HCT116 (cell line): Measurements from ENCODE around the gene NHLRC3. TPM values are rescaled to one million over a fixed set of nuclear protein-coding genes. Genes with fewer than 3 reads are reported as not detected.
A peak's percentile ranks its signal among the peaks of the same experiment; 100 is the strongest.

Source experiments
- ATAC-seq: fragments of 200-7000 bp; cut with Tn5 transposase; 2 replicates; pipeline ENCODE4 v1.9.1; 2020; ENCODE audit warnings: mild to moderate bottlenecking, moderate library complexity
- BruUV-seq: library from RNA; stranded (reverse); fragments of 400-500 nt; replicated peaks from 2 replicates; lab custom pipeline; 2021; lab: Mats Ljungman, UMichigan
- CTCF ChIA-PET: fragments of 300-600 bp; sonication (Branson Sonifier 250); formaldehyde crosslinking; loops from one replicate; lab custom pipeline; 2021; ENCODE audit warnings: antibody characterized with exemption; lab: Charles Lee
- POLR2A ChIA-PET: fragments of 300-600, 350-600 bp; sonication (Branson Sonifier 250); formaldehyde crosslinking; loops from one replicate; lab custom pipeline; 2021; ENCODE audit warnings: antibody characterized with exemption; lab: Charles Lee
- RAD21 ChIA-PET, 2 experiments: fragments of 300-600 bp; sonication (Branson Sonifier 250); formaldehyde crosslinking; loops; one replicate each; lab custom pipeline; 2023; ENCODE audit warnings: low total read pairs in 2 of 2; ENCODE audit not compliant: uncharacterized antibody in 2 of 2, unreplicated experiment in 2 of 2, low non-redundant PET in 1 of 2; lab: Charles Lee
- DNase-seq: peaks from one replicate; pipeline ENCODE4 v3.0.0-alpha.2; 2010; ENCODE audit warnings: low read depth, low spot score
- H2AFZ ChIP-seq: fragments of 200-600 bp; shearing (Covaris generic), sonication (generic); 2 replicates; pipeline ENCODE4 v1.6.1; 2017; ENCODE audit warnings: low read depth, mixed run types, mixed read lengths, antibody characterized with exemption, low read length; ENCODE audit not compliant: poor library complexity, severe bottlenecking
- H3K27ac ChIP-seq: 2 replicates; pipeline ENCODE4 v1.5.1; 2012; ENCODE audit warnings: low read depth, low read length
- H3K27me3 ChIP-seq: fragments of 200-600 bp; sonication (generic); 2 replicates; pipeline ENCODE4 v1.6.1; 2016; ENCODE audit warnings: mixed run types, low read length, mixed read lengths; ENCODE audit not compliant: insufficient read depth
- H3K36me3 ChIP-seq, 2 experiments: fragments of 200-500 bp in 1 of 2; fragments of 200-600 bp in 1 of 2; sonication (Bioruptor generic) in 1 of 2; sonication (generic) in 1 of 2; 2 replicates each; pipeline versions ENCODE4 v1.5.1 to v1.6.1; 2014 to 2016; ENCODE audit warnings: low read length in 2 of 2, inconsistent platforms in 1 of 2, mixed read lengths in 1 of 2, mixed run types in 1 of 2; ENCODE audit not compliant: insufficient read depth in 2 of 2, control insufficient read depth in 1 of 2
- H3K4me1 ChIP-seq, 2 experiments: fragments of 200-600 bp in 1 of 2; sonication (generic) in 1 of 2; 2 replicates each; pipeline versions ENCODE4 v1.5.1 to v1.6.1; 2012 to 2017; ENCODE audit warnings: low read length in 2 of 2, inconsistent platforms in 1 of 2, mild to moderate bottlenecking in 1 of 2, mixed read lengths in 1 of 2, mixed run types in 1 of 2, moderate library complexity in 1 of 2; ENCODE audit not compliant: insufficient read depth in 2 of 2, control insufficient read depth in 1 of 2
- H3K4me2 ChIP-seq: fragments of 200-600 bp; sonication (generic); 2 replicates; pipeline ENCODE4 v1.6.1; 2017; ENCODE audit warnings: mixed run types, low read length, mixed read lengths
- H3K4me3 ChIP-seq, 2 experiments: fragments of 200-600 bp in 1 of 2; sonication (generic) in 1 of 2; replicated peaks in 1 of 2; 2 replicates each; pipeline ENCODE4 v1.5.1; 2011 to 2016; ENCODE audit warnings: low read length in 2 of 2, control low read depth in 1 of 2, low read depth in 1 of 2, mild to moderate bottlenecking in 1 of 2, mixed read lengths in 1 of 2, mixed run types in 1 of 2
- H3K79me2 ChIP-seq: fragments of 200-600 bp; sonication (generic); 2 replicates; pipeline ENCODE4 v1.6.1; 2017; ENCODE audit warnings: mild to moderate bottlenecking, mixed run types, low read length, moderate library complexity, mixed read lengths; ENCODE audit not compliant: insufficient read depth
- H3K9ac ChIP-seq: fragments of 200-600 bp; sonication (generic); 2 replicates; pipeline ENCODE4 v1.6.1; 2016; ENCODE audit warnings: low read length, mixed read lengths
- H3K9me2 ChIP-seq: fragments of 200-600 bp; sonication (generic), shearing (Covaris generic); 2 replicates; pipeline ENCODE4 v1.6.1; 2017; ENCODE audit warnings: mixed run types, mild to moderate bottlenecking, moderate library complexity; ENCODE audit not compliant: insufficient read depth
- H3K9me3 ChIP-seq, 2 experiments: fragments of 200-500 bp in 1 of 2; fragments of 200-600 bp in 1 of 2; sonication (Bioruptor generic) in 1 of 2; sonication (generic) in 1 of 2; 2 replicates each; pipeline ENCODE4 v1.6.1; 2014 to 2017; ENCODE audit warnings: low read length in 2 of 2, mixed read lengths in 2 of 2, inconsistent platforms in 1 of 2, low read depth in 1 of 2, mild to moderate bottlenecking in 1 of 2, mixed run types in 1 of 2, moderate library complexity in 1 of 2; ENCODE audit not compliant: control insufficient read depth in 1 of 2, insufficient read depth in 1 of 2
- H4K20me1 ChIP-seq: fragments of 200-600 bp; sonication (generic), shearing (Covaris generic); 2 replicates; pipeline ENCODE4 v1.6.1; 2017; ENCODE audit warnings: mixed run types, mild to moderate bottlenecking, moderate library complexity; ENCODE audit not compliant: insufficient read depth
- CBX3 ChIP-seq: IDR thresholded peaks from 2 replicates; pipeline ENCODE4 v1.6.1; 2012; ENCODE audit warnings: low read depth
- CEBPB ChIP-seq: IDR thresholded peaks from 2 replicates; pipeline ENCODE4 v1.6.1; 2012; ENCODE audit warnings: low read depth
- CTCF ChIP-seq, 3 experiments: fragments of 200-600 bp in 1 of 3; sonication (generic) in 1 of 3; IDR thresholded peaks in 2 of 3; conservative IDR thresholded peaks in 1 of 3; 2 replicates each; pipeline ENCODE4 v1.5.1; 2012 to 2017; ENCODE audit warnings: low read depth in 2 of 3, low read length in 2 of 3, antibody characterized with exemption in 1 of 3, borderline replicate concordance in 1 of 3, control low read depth in 1 of 3, mild to moderate bottlenecking in 1 of 3, mixed read lengths in 1 of 3, mixed run types in 1 of 3, moderate library complexity in 1 of 3; ENCODE audit not compliant: insufficient read depth in 1 of 3
- EGR1 ChIP-seq: IDR thresholded peaks from 2 replicates; pipeline ENCODE4 v1.6.1; 2012; ENCODE audit warnings: low read depth
- ELF1 ChIP-seq: IDR thresholded peaks from 2 replicates; pipeline ENCODE4 v1.6.1; 2012; ENCODE audit warnings: low read depth, borderline replicate concordance
- EZH2 ChIP-seq: fragments of 200-600 bp; sonication (generic); IDR thresholded peaks from 2 replicates; pipeline ENCODE4 v1.6.1; 2017; ENCODE audit warnings: antibody characterized with exemption, mixed run types
- FOSL1 ChIP-seq: IDR thresholded peaks from 2 replicates; pipeline ENCODE4 v1.6.1; 2012; ENCODE audit warnings: low read depth
- JUND ChIP-seq: IDR thresholded peaks from 2 replicates; pipeline ENCODE4 v1.6.1; 2012
- POLR2A ChIP-seq: IDR thresholded peaks from 2 replicates; pipeline ENCODE4 v1.7.0; 2011; ENCODE audit warnings: borderline replicate concordance; ENCODE audit not compliant: insufficient read depth, insufficient read length; ENCODE audit errors: extremely low read depth
- POLR2AphosphoS5 ChIP-seq: IDR thresholded peaks from 2 replicates; pipeline ENCODE4 v1.6.1; 2011; ENCODE audit warnings: mild to moderate bottlenecking, low read depth, low read length, moderate library complexity
- RAD21 ChIP-seq: IDR thresholded peaks from 2 replicates; pipeline ENCODE4 v1.6.1; 2012; ENCODE audit warnings: low read depth, mild to moderate bottlenecking
- SP1 ChIP-seq: IDR thresholded peaks from 2 replicates; pipeline ENCODE4 v1.6.1; 2012; ENCODE audit warnings: low read depth
- SRF ChIP-seq: IDR thresholded peaks from 2 replicates; pipeline ENCODE4 v1.6.1; 2012; ENCODE audit warnings: low read depth
- TCF7L2 ChIP-seq: IDR thresholded peaks from 2 replicates; pipeline ENCODE4 v1.7.0; 2011; ENCODE audit warnings: borderline replicate concordance, inconsistent platforms; ENCODE audit not compliant: insufficient read depth, insufficient read length; ENCODE audit errors: extremely low read depth
- YY1 ChIP-seq: IDR thresholded peaks from 2 replicates; pipeline ENCODE4 v1.6.1; 2011; ENCODE audit warnings: low read length, low read depth, moderate library complexity, mild to moderate bottlenecking; ENCODE audit not compliant: insufficient replicate concordance; ENCODE audit errors: extremely low read depth
- ZFX ChIP-seq: fragments of 450-650 bp; IDR thresholded peaks from 2 replicates; pipeline ENCODE4 v1.6.1; 2017
- ZNF274 ChIP-seq: fragments of 200-500 bp; sonication (Bioruptor generic); IDR thresholded peaks from 2 replicates; pipeline ENCODE4 v1.6.1; 2014; ENCODE audit warnings: mild to moderate bottlenecking, low read depth, low read length, inconsistent platforms
- intact Hi-C: fragments of 100-400 bp; cut with micrococcal nuclease; formaldehyde crosslinking; loops from 2 replicates; pipeline ENCODE4 v1.10.0; 2022
- total RNA-seq: library from RNA; stranded (reverse); gene quantifications from one replicate; pipeline ENCODE4 v1.2.1, GENCODE V29; 2021; ENCODE audit not compliant: unreplicated experiment
- TF ChIP-seq, protein P1 (sequence below): IDR thresholded peaks from 2 replicates; pipeline ENCODE4 v1.6.1; 2011; ENCODE audit warnings: mild to moderate bottlenecking, low read length, moderate library complexity; ENCODE audit not compliant: insufficient replicate concordance; ENCODE audit errors: extremely low read depth

Gene NHLRC3
- total RNA-seq, 1 experiment from 2014 or later: 7.2 TPM

GRCh38 chr13:39049274-39049673 lies 11.0 kb downstream of the NHLRC3 start:
- Histone ChIP-seq H3K4me3 (no peak overlapping the region), H3K79me2 (no peaks in the 10 kb centered on the region), H3K9ac (no peak overlapping the region), H3K4me2 (no peak overlapping the region), H3K9me2 (no peaks in the 10 kb centered on the region), H3K27me3 (no peaks in the 10 kb centered on the region), H4K20me1 (no peaks in the 10 kb centered on the region), H3K4me1 (no peaks in the 10 kb centered on the region), H2AFZ (no peak overlapping the region), H3K9me3 (no peaks in the 10 kb centered on the region), H3K36me3 (no peaks in the 10 kb centered on the region), H3K27ac (no peak overlapping the region)
- intact Hi-C loops: no loop called here
- ChIA-PET RAD21 (no interaction called here), CTCF (interaction anchor here (1.3 kb wide), 1 partner anchor 564 kb away, joined by 5 read pairs; no protein-coding TSS in a partner anchor), POLR2A (no interaction called here)
- BruUV-seq: TSS peak; percentile 20
- no peak for ATAC-seq
- DNase-seq: no peak
- TF ChIP-seq ELF1 (no peak), ZNF274 (no peak), SP1 (no peak), CBX3 (no peak), POLR2AphosphoS5 (no peak), RAD21 (no peak), FOSL1 (no peak), ZFX (no peak)

DNA sequence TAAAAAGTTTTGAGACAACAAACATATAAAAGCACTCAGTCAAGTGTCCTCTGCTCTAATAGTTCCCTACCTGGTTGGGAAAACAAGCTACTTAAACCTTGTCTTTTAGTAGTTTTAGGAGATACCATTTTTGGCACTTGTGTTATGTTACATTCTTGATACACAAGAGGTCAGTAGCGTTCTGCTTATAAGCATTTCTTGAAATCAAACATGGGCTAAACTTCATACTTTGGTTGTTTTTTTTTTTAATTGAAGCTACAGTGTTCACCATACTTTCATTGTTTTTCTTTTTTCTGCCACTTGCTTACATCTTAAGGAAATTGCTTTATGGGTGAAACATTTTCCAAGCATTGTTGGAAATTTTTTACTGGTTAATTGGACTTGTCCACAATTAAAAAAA lies 12.9 kb downstream of the NHLRC3 start:
- H3K9me3 ChIP-seq: no peaks in the 10 kb centered on the region
- no peaks in the 10 kb centered on the region; the same call in 1 of the 2 replicates for H4K20me1 ChIP-seq
- intact Hi-C loops: loop anchor here (1.0 to 10.0 kb wide), 4 partner anchors 212 to 1634 kb away; no protein-coding TSS in a partner anchor
- ChIA-PET RAD21 (interaction anchor here (0.9 to 1.1 kb wide), 2 partner anchors 565 kb away, joined by 4 read pairs; no protein-coding TSS in a partner anchor), CTCF (interaction anchor here (0.6 to 1.7 kb wide), 17 partner anchors 9 to 1726 kb away, joined by 3 to 31 read pairs (median 4); partner anchors contain the start of genes NHLRC3 and PROSER1), POLR2A (no interaction called here)
- no peak overlapping the region for H3K4me3 ChIP-seq
- H3K9ac ChIP-seq: no peak overlapping the region
- H3K4me1 ChIP-seq: no peaks in the 10 kb centered on the region
- no peaks in the 10 kb centered on the region for H3K27me3 ChIP-seq
- H3K36me3 ChIP-seq: no peaks in the 10 kb centered on the region
- peak; percentile 55 for ATAC-seq
- no peaks in the 10 kb centered on the region for H3K9me2 ChIP-seq
- BruUV-seq: no TSS peak
- no peak overlapping the region for H3K4me2 ChIP-seq
- no peaks in the 10 kb centered on the region for H3K79me2 ChIP-seq
- no peak overlapping the region for H2AFZ ChIP-seq
- peak; percentile 24 for DNase-seq
- H3K27ac ChIP-seq: no peak overlapping the region
- no peak for TF ChIP-seq ZNF274
- TF ChIP-seq TCF7L2: no peak
- TF ChIP-seq CBX3: no peak
- TF ChIP-seq CEBPB: no peak
- TF ChIP-seq EGR1: no peak
- TF ChIP-seq, protein P1, sequence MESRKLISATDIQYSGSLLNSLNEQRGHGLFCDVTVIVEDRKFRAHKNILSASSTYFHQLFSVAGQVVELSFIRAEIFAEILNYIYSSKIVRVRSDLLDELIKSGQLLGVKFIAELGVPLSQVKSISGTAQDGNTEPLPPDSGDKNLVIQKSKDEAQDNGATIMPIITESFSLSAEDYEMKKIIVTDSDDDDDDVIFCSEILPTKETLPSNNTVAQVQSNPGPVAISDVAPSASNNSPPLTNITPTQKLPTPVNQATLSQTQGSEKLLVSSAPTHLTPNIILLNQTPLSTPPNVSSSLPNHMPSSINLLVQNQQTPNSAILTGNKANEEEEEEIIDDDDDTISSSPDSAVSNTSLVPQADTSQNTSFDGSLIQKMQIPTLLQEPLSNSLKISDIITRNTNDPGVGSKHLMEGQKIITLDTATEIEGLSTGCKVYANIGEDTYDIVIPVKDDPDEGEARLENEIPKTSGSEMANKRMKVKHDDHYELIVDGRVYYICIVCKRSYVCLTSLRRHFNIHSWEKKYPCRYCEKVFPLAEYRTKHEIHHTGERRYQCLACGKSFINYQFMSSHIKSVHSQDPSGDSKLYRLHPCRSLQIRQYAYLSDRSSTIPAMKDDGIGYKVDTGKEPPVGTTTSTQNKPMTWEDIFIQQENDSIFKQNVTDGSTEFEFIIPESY: no peak
- TF ChIP-seq POLR2AphosphoS5: no peak
- TF ChIP-seq CTCF (IDR thresholded peaks at IDR 0.05 in 2 of 3, conservative IDR thresholded peaks at IDR 0.05 in 1 of 3; ENCODE audit: borderline replicate concordance in 1 of 3, insufficient read depth in 1 of 3, low read depth in 2 of 3, low read length in 2 of 3): peak; percentile 26 to 61 (median 32); a peak in 4 of 6 replicates
- 0 out of 2 replicates have a peak, but pooled peaks have one; percentile 15 for TF ChIP-seq SRF
- no peak for TF ChIP-seq JUND
- TF ChIP-seq YY1: no peak
- TF ChIP-seq POLR2A: no peak
- TF ChIP-seq EZH2: no peak
